ENCODE data around the gene CEP250.

Gene CEP250

DNA sequence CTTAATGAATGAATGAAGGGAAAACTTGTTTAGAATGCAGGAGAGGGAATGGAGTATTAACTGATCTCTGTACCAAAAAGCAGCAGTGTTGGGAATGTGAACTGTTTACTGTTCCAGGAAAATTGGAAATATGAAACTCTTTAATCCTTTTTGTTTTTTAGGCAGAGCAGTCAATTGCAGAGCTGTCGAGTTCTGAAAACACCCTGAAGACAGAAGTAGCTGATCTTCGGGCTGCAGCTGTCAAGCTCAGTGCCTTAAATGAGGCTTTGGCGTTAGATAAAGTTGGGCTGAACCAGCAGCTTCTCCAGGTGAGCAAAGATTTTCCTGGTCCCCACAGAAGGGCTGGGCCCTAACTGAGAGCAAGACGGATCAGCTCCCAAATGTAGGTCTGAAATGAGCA, 20.9 kb downstream of the CEP250 start:
- ChIA-PET POLR2A (no interaction called here), CTCF (no interaction called here)
- no peak for DNase-seq (ENCODE audit: extremely low spot score)
- no peak for TF ChIP-seq SUZ12 (IDR thresholded peaks at IDR 0.05)
- TF ChIP-seq LEF1 (IDR thresholded peaks at IDR 0.05; ENCODE audit: borderline replicate concordance) = no peak
- TF ChIP-seq FOXM1 (IDR thresholded peaks at IDR 0.05; ENCODE audit: borderline replicate concordance) = no peak
- TF ChIP-seq ARNT (IDR thresholded peaks at IDR 0.05) = no peak
- no peak for TF ChIP-seq NFRKB (IDR thresholded peaks at IDR 0.05)
- no peak for TF ChIP-seq ELF4 (IDR thresholded peaks at IDR 0.05)
- TF ChIP-seq, protein P1, sequence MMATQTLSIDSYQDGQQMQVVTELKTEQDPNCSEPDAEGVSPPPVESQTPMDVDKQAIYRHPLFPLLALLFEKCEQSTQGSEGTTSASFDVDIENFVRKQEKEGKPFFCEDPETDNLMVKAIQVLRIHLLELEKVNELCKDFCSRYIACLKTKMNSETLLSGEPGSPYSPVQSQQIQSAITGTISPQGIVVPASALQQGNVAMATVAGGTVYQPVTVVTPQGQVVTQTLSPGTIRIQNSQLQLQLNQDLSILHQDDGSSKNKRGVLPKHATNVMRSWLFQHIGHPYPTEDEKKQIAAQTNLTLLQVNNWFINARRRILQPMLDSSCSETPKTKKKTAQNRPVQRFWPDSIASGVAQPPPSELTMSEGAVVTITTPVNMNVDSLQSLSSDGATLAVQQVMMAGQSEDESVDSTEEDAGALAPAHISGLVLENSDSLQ (IDR thresholded peaks at IDR 0.05) = no peak
- no peak for TF ChIP-seq TARDBP (IDR thresholded peaks at IDR 0.05)
- TF ChIP-seq HDGF (IDR thresholded peaks at IDR 0.05; ENCODE audit: borderline replicate concordance) = no peak
- no peak for TF ChIP-seq L3MBTL2 (conservative IDR thresholded peaks at IDR 0.05)
- TF ChIP-seq CTBP1 (IDR thresholded peaks at IDR 0.05; ENCODE audit: borderline replicate concordance) = no peak

DNA sequence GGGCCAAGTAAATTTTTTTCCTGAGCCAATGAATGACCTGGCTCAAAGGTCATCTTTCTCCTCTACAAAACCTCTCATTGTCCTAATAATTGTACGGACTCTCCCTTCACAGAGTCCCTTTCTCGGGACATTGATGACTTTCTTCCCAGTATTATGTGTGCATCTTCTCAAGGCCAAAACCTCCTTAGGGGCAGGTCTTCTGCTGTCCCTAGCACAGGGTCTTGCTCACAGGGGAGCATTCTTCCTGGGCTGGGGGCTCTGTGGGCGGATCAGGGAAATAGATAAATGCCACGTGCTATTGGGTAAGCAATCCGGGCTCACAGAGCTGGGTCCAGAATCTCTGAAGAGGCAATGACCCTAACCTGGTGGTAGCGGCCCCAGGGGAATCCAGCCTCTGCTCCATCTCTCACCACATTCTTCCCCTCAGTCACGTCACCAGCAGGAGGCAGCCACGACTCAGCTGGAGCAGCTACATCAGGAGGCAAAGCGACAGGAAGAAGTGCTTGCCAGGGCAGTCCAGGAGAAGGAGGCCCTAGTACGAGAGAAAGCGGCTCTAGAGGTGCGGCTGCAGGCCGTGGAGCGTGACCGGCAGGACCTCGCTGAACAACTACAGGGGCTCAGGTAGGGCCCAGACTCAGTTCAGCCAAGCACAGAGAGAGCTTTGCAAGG, 23.5 kb downstream of the CEP250 start:
- DNase-seq (ENCODE audit: extremely low spot score) = peak; percentile 19
- ChIA-PET POLR2A (interaction anchor here (0.7 kb wide), 1 partner anchor 63 kb away, joined by 3 read pairs; the partner anchor contains the start of gene ERGIC3), CTCF (no interaction called here)
- TF ChIP-seq NFRKB (IDR thresholded peaks at IDR 0.05) (no peak), ARNT (IDR thresholded peaks at IDR 0.05) (no peak), BHLHE40 (IDR thresholded peaks at IDR 0.05; ENCODE audit: borderline replicate concordance) (no peak), SP1 (IDR thresholded peaks at IDR 0.05) (no peak), SUZ12 (IDR thresholded peaks at IDR 0.05) (no peak), CTBP1 (IDR thresholded peaks at IDR 0.05; ENCODE audit: borderline replicate concordance) (no peak), LEF1 (IDR thresholded peaks at IDR 0.05; ENCODE audit: borderline replicate concordance) (no peak), ELF4 (IDR thresholded peaks at IDR 0.05) (no peak), FOXK2 (IDR thresholded peaks at IDR 0.05) (no peak), TARDBP (IDR thresholded peaks at IDR 0.05) (no peak), FOXM1 (IDR thresholded peaks at IDR 0.05; ENCODE audit: borderline replicate concordance) (no peak), L3MBTL2 (conservative IDR thresholded peaks at IDR 0.05) (no peak), HDGF (IDR thresholded peaks at IDR 0.05; ENCODE audit: borderline replicate concordance) (no peak), FOXA1 (IDR thresholded peaks at IDR 0.05) (no peak), ZNF384 (IDR thresholded peaks at IDR 0.05) (no peak)
- TF ChIP-seq, protein P1 (IDR thresholded peaks at IDR 0.05) = no peak

DNA sequence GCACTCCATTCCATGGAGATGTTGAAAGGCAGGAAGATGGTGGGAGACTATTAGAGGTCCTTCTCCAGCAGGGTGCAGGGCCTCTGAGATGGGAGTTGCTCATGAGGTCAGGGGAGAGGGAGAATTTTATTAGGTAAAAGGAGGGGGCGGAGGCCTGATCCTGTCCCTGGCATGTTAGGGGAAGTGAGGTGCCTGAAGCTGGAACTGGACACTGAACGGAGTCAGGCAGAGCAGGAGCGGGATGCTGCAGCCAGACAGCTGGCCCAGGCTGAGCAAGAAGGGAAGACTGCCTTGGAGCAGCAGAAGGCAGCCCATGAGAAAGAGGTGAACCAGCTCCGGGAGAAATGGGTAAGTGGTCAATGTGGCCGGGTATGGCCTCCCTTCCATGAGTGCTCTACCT, 24.4 kb downstream of the CEP250 start:
- TF ChIP-seq SUZ12 (IDR thresholded peaks at IDR 0.05) (no peak), SP1 (IDR thresholded peaks at IDR 0.05) (no peak), HDGF (IDR thresholded peaks at IDR 0.05; ENCODE audit: borderline replicate concordance) (no peak), BHLHE40 (IDR thresholded peaks at IDR 0.05; ENCODE audit: borderline replicate concordance) (no peak)
- ChIA-PET CTCF (no interaction called here), POLR2A (no interaction called here)
- DNase-seq (ENCODE audit: extremely low spot score) = no peak

DNA sequence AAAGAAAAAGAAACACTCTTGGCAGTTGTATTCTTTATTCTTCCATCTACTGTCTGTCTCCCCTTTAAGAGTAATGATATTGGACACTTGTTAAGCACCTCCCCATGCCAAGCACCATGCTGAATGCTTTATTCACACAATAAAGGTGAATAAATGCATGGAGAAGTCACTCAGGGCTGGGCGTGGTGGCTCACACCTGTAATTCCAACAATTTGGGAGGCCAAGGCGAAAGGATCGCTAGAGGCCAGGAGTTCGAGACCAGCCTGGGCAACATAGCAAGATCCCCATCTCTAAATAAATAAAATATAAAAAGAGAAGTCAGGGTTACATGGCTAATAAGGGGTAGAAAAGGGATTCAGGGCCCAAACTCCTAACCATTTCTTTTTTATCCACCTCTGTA, 32.1 kb downstream of the CEP250 start:
- ChIA-PET CTCF (interaction anchor here (0.9 kb wide), 1 partner anchor 29 kb away, joined by 3 read pairs; no protein-coding TSS in a partner anchor), POLR2A (no interaction called here)
- DNase-seq (ENCODE audit: extremely low spot score) = no peak
- no peak for TF ChIP-seq L3MBTL2 (conservative IDR thresholded peaks at IDR 0.05)
- TF ChIP-seq CTBP1 (IDR thresholded peaks at IDR 0.05; ENCODE audit: borderline replicate concordance) = no peak
- no peak for TF ChIP-seq BHLHE40 (IDR thresholded peaks at IDR 0.05; ENCODE audit: borderline replicate concordance)
- no peak for TF ChIP-seq LEF1 (IDR thresholded peaks at IDR 0.05; ENCODE audit: borderline replicate concordance)
- TF ChIP-seq SP1 (IDR thresholded peaks at IDR 0.05) = no peak
- TF ChIP-seq ARNT (IDR thresholded peaks at IDR 0.05) = no peak
- TF ChIP-seq HDGF (IDR thresholded peaks at IDR 0.05; ENCODE audit: borderline replicate concordance) = no peak
- TF ChIP-seq, protein P1 (IDR thresholded peaks at IDR 0.05) = no peak
- TF ChIP-seq NFRKB (IDR thresholded peaks at IDR 0.05) = no peak
- TF ChIP-seq TARDBP (IDR thresholded peaks at IDR 0.05) = no peak
- TF ChIP-seq FOXK2 (IDR thresholded peaks at IDR 0.05) = no peak
- no peak for TF ChIP-seq ELF4 (IDR thresholded peaks at IDR 0.05)
- no peak for TF ChIP-seq SUZ12 (IDR thresholded peaks at IDR 0.05)
- no peak for TF ChIP-seq FOXM1 (IDR thresholded peaks at IDR 0.05; ENCODE audit: borderline replicate concordance)
- TF ChIP-seq FOXA1 (IDR thresholded peaks at IDR 0.05) = no peak
- TF ChIP-seq ZNF384 (IDR thresholded peaks at IDR 0.05) = no peak

DNA sequence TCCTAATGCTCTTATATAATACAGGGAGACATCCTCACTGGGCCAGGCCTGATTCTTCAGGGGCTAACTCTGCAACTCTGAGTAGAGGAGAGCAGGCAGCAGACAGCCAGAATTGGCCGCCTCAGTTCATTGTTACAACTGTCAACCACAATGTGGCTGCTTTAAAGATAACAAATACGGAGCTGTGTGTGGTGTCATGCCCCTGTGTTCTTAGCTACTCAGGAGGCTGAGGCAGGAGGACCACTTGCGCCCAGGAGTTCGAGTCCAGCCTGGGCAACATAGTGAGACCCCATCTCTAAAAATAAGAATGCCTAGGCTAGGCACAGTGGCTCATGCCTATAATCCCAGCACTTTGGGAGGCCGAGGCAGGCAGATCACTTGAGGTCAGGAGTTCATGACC, 34.3 kb downstream of the CEP250 start:
- TF ChIP-seq L3MBTL2 (conservative IDR thresholded peaks at IDR 0.05) (no peak), FOXM1 (IDR thresholded peaks at IDR 0.05; ENCODE audit: borderline replicate concordance) (no peak), FOXA1 (IDR thresholded peaks at IDR 0.05) (no peak), BHLHE40 (IDR thresholded peaks at IDR 0.05; ENCODE audit: borderline replicate concordance) (no peak), ELF4 (IDR thresholded peaks at IDR 0.05) (no peak), ARNT (IDR thresholded peaks at IDR 0.05) (no peak), SP1 (IDR thresholded peaks at IDR 0.05) (no peak), CTBP1 (IDR thresholded peaks at IDR 0.05; ENCODE audit: borderline replicate concordance) (no peak), FOXK2 (IDR thresholded peaks at IDR 0.05) (no peak), NFRKB (IDR thresholded peaks at IDR 0.05) (no peak), SUZ12 (IDR thresholded peaks at IDR 0.05) (no peak), HDGF (IDR thresholded peaks at IDR 0.05; ENCODE audit: borderline replicate concordance) (no peak), ZNF384 (IDR thresholded peaks at IDR 0.05) (no peak), TARDBP (IDR thresholded peaks at IDR 0.05) (no peak), LEF1 (IDR thresholded peaks at IDR 0.05; ENCODE audit: borderline replicate concordance) (no peak)
- TF ChIP-seq, protein P1 (IDR thresholded peaks at IDR 0.05) = no peak
- ChIA-PET CTCF (no interaction called here), POLR2A (no interaction called here)
- DNase-seq (ENCODE audit: extremely low spot score) = no peak
